ENCODE data around the gene SEMA6B.

Gene SEMA6B

GRCh38 chr19:4577020-4577782 lies 17.7 kb upstream of the SEMA6B start (continued):
- no peak for TF ChIP-seq ZNF175 (tag by site-specific recombination; IDR thresholded peaks at IDR 0.05)
- no peak for TF ChIP-seq ZNF16 (tag by site-specific recombination; IDR thresholded peaks at IDR 0.05; ENCODE audit: low read depth)
- TF ChIP-seq KLF9 (tag by site-specific recombination; IDR thresholded peaks at IDR 0.05; ENCODE audit: low read depth) = no peak
- TF ChIP-seq GLIS2 (tag by site-specific recombination; IDR thresholded peaks at IDR 0.05) = peak; percentile 73
- TF ChIP-seq ZNF558 (tag by site-specific recombination; IDR thresholded peaks at IDR 0.05) = no peak
- TF ChIP-seq, protein P1, sequence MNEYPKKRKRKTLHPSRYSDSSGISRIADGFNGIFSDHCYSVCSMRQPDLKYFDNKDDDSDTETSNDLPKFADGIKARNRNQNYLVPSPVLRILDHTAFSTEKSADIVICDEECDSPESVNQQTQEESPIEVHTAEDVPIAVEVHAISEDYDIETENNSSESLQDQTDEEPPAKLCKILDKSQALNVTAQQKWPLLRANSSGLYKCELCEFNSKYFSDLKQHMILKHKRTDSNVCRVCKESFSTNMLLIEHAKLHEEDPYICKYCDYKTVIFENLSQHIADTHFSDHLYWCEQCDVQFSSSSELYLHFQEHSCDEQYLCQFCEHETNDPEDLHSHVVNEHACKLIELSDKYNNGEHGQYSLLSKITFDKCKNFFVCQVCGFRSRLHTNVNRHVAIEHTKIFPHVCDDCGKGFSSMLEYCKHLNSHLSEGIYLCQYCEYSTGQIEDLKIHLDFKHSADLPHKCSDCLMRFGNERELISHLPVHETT (tag by site-specific recombination; IDR thresholded peaks at IDR 0.05) = no peak
- no peak for TF ChIP-seq ZSCAN18 (tag by site-specific recombination; IDR thresholded peaks at IDR 0.05)
- TF ChIP-seq MZF1 (tag by site-specific recombination; IDR thresholded peaks at IDR 0.05; ENCODE audit: borderline replicate concordance) = no peak
- TF ChIP-seq ZNF48 (tag by site-specific recombination; IDR thresholded peaks at IDR 0.05) = no peak
- no peak for TF ChIP-seq ZNF155 (tag by site-specific recombination; IDR thresholded peaks at IDR 0.05)
- TF ChIP-seq ZNF707 (tag by site-specific recombination; IDR thresholded peaks at IDR 0.05) = no peak
- no peak for TF ChIP-seq ZNF18 (tag by site-specific recombination; IDR thresholded peaks at IDR 0.05)
- TF ChIP-seq ZNF157 (tag by site-specific recombination; IDR thresholded peaks at IDR 0.05) = no peak
- TF ChIP-seq ZNF391 (tag by site-specific recombination; IDR thresholded peaks at IDR 0.05; ENCODE audit: borderline replicate concordance, low read depth) = no peak
- no peak for TF ChIP-seq SETDB1 (IDR thresholded peaks at IDR 0.05; ENCODE audit: insufficient read length, low read length)
- no peak for TF ChIP-seq ZNF501 (tag by site-specific recombination; IDR thresholded peaks at IDR 0.05)
- TF ChIP-seq ZNF529 (tag by site-specific recombination; IDR thresholded peaks at IDR 0.05; ENCODE audit: insufficient replicate concordance) = no peak
- no peak for TF ChIP-seq ZNF677 (tag by site-specific recombination; IDR thresholded peaks at IDR 0.05)
- TF ChIP-seq KLF10 (tag by site-specific recombination; IDR thresholded peaks at IDR 0.05) = no peak
- TF ChIP-seq MYNN (tag by site-specific recombination; IDR thresholded peaks at IDR 0.05; ENCODE audit: borderline replicate concordance) = no peak
- TF ChIP-seq GFI1B (tag by site-specific recombination; IDR thresholded peaks at IDR 0.05) = no peak
- no peak for TF ChIP-seq ZFHX2 (tag by site-specific recombination; conservative IDR thresholded peaks at IDR 0.05)
- peak; percentile 88 for TF ChIP-seq IKZF3 (tag by site-specific recombination; IDR thresholded peaks at IDR 0.05)
- peak; percentile 81 for TF ChIP-seq SP3 (tag by site-specific recombination; IDR thresholded peaks at IDR 0.05)
- TF ChIP-seq ZNF837 (tag by site-specific recombination; IDR thresholded peaks at IDR 0.05) = no peak
- TF ChIP-seq ZNF747 (tag by site-specific recombination; IDR thresholded peaks at IDR 0.05) = no peak
- TF ChIP-seq PATZ1 (tag by site-specific recombination; IDR thresholded peaks at IDR 0.05) = peak; percentile 55; the same call in 1 of the 2 replicates
- no peak for TF ChIP-seq ZNF341 (tag by site-specific recombination; IDR thresholded peaks at IDR 0.05; ENCODE audit: low read depth)
- no peak for TF ChIP-seq BCL11A (tag by site-specific recombination; IDR thresholded peaks at IDR 0.05; ENCODE audit: low read depth)
- TF ChIP-seq OVOL3 (tag by site-specific recombination; IDR thresholded peaks at IDR 0.05) = no peak
- TF ChIP-seq CTCF (tag by site-specific recombination; IDR thresholded peaks at IDR 0.05) = 0 out of 2 replicates have a peak, but pooled peaks have one; percentile 14
- TF ChIP-seq ZNF521 (tag by site-specific recombination; IDR thresholded peaks at IDR 0.05) = no peak
- no peak for TF ChIP-seq ZNF2 (tag by site-specific recombination; IDR thresholded peaks at IDR 0.05)
- TF ChIP-seq ZNF600 (tag by site-specific recombination; IDR thresholded peaks at IDR 0.05) = 0 out of 2 replicates have a peak, but pooled peaks have one; percentile 32

Data from HEK293 (cell line).